RWPE2 (cell line): Measurements from ENCODE around the gene ATXN7.

Experiments used
- ATAC-seq: fragments of 200-7000 bp; cut with Tn5 transposase; 3 replicates; pipeline ENCODE4 v1.9.1; 2021; ENCODE audit warnings: low read depth
- DNase-seq: peaks from one replicate; pipeline ENCODE4 v3.0.0-alpha.2; 2020; ENCODE audit warnings: low spot score
- H3K27ac ChIP-seq: fragments of 450-650 bp; 2 replicates; pipeline ENCODE4 v1.5.1; 2017; ENCODE audit warnings: mild to moderate bottlenecking; ENCODE audit not compliant: poor library complexity, severe bottlenecking
- H3K27me3 ChIP-seq: fragments of 250-450 bp; sonication (Bioruptor Pico); 2 replicates; pipeline ENCODE4 v1.5.1; 2021; ENCODE audit warnings: mild to moderate bottlenecking, moderate library complexity; ENCODE audit not compliant: insufficient read depth, poor library complexity, severe bottlenecking
- H3K36me3 ChIP-seq: fragments of 250-450 bp; sonication (Bioruptor Pico); 2 replicates; pipeline ENCODE4 v1.5.1; 2020; ENCODE audit warnings: low read depth, mild to moderate bottlenecking, moderate library complexity
- H3K4me1 ChIP-seq: fragments of 250-450 bp; sonication (Bioruptor Pico); 2 replicates; pipeline ENCODE4 v1.5.1; 2021; ENCODE audit warnings: mild to moderate bottlenecking, moderate library complexity; ENCODE audit not compliant: insufficient read depth, poor library complexity, severe bottlenecking
- H3K4me3 ChIP-seq: fragments of 250-450 bp; sonication (Bioruptor Pico); 2 replicates; pipeline ENCODE4 v1.5.1; 2021; ENCODE audit warnings: mild to moderate bottlenecking, moderate library complexity; ENCODE audit not compliant: severe bottlenecking
- H3K9me3 ChIP-seq: fragments of 250-450 bp; sonication (Bioruptor Pico); 2 replicates; pipeline ENCODE4 v1.5.1; 2021; ENCODE audit warnings: mild to moderate bottlenecking, moderate library complexity; ENCODE audit not compliant: severe bottlenecking
- TF ChIP-seq, protein P1 (sequence below): fragments of 450-650 bp; IDR thresholded peaks from one replicate; pipeline ENCODE4 v1.5.1; 2017; ENCODE audit warnings: mild to moderate bottlenecking, moderate library complexity; ENCODE audit not compliant: poor library complexity, severe bottlenecking

The ATXN7 gene

DNA sequence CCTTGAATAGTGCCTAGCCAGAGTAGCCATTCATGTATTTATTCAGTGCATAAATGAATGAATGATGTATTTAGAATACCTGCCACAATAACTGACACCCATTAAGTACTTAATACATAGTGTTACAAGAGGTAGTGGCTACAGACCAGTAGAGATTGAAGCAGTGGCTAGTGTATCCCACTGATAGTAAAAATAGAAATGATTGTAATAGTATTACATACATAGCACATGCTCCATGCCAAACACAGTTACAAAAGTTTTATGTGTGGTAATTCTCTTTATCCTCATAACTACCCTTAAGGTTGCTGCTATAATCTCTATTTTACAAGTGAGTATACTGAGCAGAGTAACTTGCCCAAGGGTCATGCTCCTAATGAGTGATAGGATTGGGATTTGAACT, 78.9 kb downstream of the ATXN7 start:
- Histone ChIP-seq H3K4me1 (peaks cover 25% of the 10 kb centered on the region), H3K27ac (no peak overlapping the region), H3K36me3 (peaks cover 5% of the 10 kb centered on the region), H3K4me3 (no peak overlapping the region), H3K27me3 (no peaks in the 10 kb centered on the region), H3K9me3 (no peaks in the 10 kb centered on the region)
- ATAC-seq: no peak
- no peak for DNase-seq
- TF ChIP-seq, protein P1, sequence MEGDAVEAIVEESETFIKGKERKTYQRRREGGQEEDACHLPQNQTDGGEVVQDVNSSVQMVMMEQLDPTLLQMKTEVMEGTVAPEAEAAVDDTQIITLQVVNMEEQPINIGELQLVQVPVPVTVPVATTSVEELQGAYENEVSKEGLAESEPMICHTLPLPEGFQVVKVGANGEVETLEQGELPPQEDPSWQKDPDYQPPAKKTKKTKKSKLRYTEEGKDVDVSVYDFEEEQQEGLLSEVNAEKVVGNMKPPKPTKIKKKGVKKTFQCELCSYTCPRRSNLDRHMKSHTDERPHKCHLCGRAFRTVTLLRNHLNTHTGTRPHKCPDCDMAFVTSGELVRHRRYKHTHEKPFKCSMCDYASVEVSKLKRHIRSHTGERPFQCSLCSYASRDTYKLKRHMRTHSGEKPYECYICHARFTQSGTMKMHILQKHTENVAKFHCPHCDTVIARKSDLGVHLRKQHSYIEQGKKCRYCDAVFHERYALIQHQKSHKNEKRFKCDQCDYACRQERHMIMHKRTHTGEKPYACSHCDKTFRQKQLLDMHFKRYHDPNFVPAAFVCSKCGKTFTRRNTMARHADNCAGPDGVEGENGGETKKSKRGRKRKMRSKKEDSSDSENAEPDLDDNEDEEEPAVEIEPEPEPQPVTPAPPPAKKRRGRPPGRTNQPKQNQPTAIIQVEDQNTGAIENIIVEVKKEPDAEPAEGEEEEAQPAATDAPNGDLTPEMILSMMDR: no peak

DNA sequence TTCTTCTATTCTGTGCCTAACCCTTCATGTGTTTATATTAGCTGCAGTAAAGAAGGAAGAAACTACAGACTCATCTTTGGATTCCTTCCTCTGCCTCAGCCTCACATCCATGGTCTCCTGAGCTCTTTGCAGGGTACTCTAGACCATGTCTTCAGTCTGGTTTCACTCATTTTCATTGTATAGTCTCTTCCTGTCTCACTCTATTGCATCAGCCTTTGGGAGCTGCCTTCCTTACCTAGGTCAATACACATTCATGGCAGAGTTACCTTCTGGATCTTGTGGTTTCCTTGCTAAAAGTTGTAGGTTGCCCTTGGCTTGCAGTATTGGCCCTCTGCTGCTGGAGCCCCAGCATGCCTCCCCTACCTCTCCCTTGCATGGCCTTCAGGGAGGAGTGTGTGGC, 80.0 kb downstream of the ATXN7 start:
- TF ChIP-seq, protein P1: no peak
- peaks cover 5% of the 10 kb centered on the region for H3K36me3 ChIP-seq
- DNase-seq: no peak

DNA sequence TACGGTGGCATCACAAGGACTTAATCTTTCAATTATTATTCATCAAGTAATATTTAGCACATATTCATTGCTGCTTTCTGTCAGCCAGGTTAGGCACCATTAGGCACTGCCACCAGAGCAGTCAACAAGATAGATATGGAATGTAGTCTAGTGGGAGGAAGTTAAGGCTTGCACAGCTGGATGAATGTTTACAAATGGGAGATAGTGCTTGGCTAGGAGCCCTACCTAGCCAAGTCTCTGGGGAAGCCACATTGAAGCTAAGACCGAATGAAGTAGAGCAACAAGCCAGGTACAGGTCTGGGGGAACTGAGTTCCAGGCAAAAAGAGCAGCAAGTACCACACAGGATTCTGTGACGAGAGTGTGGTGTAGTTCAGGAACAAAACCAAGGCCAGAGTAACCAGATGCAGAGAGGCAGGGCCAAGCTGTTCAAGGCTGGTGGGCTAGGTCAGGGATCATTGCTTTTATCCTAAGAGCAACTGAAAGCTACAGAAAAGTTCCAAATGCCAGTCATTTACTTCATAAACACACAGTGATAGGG, 82.0 kb downstream of the ATXN7 start:
- no peaks in the 10 kb centered on the region for H3K9me3 ChIP-seq
- TF ChIP-seq, protein P1: no peak
- H3K4me1 ChIP-seq: peaks cover 5% of the 10 kb centered on the region
- peaks cover 16% of the 10 kb centered on the region for H3K36me3 ChIP-seq
- no peak overlapping the region for H3K4me3 ChIP-seq
- no peak overlapping the region for H3K27ac ChIP-seq
- DNase-seq (no peak), ATAC-seq (no peak)
- no peaks in the 10 kb centered on the region for H3K27me3 ChIP-seq

More for the DNA sequence above, 80.0 kb downstream of the ATXN7 start:
- ATAC-seq: no peak
- no peak overlapping the region for H3K27ac ChIP-seq
- no peaks in the 10 kb centered on the region for H3K27me3 ChIP-seq
- H3K9me3 ChIP-seq: no peaks in the 10 kb centered on the region
- peaks cover 14% of the 10 kb centered on the region for H3K4me1 ChIP-seq
- H3K4me3 ChIP-seq: no peak overlapping the region

DNA sequence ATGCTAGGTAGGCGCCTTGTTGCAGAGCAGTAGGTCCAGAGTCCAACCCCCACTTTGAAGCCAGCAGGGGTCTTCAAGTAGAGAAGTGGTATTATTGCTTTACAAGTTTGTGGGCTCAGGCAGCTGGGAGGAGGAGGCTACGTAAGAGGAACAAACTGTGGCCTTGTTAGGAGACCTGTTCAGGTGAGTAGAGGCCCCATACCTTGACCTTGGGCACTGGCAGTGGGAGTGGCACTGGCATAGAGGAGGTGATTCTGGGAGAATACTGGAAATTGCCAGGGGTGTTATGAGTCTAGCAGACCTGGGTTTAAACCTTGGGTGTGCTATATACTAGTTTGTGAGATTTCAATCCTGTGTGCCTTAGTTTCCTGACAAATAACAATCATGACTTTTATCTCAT, 83.1 kb downstream of the ATXN7 start:
- TF ChIP-seq, protein P1: no peak
- peaks cover 16% of the 10 kb centered on the region for H3K36me3 ChIP-seq
- DNase-seq (no peak), ATAC-seq (no peak)
- no peaks in the 10 kb centered on the region for H3K9me3 ChIP-seq
- H3K27me3 ChIP-seq: no peaks in the 10 kb centered on the region
- H3K27ac ChIP-seq: no peak overlapping the region
- peaks cover 7% of the 10 kb centered on the region for H3K4me1 ChIP-seq
- H3K4me3 ChIP-seq: no peak overlapping the region

DNA sequence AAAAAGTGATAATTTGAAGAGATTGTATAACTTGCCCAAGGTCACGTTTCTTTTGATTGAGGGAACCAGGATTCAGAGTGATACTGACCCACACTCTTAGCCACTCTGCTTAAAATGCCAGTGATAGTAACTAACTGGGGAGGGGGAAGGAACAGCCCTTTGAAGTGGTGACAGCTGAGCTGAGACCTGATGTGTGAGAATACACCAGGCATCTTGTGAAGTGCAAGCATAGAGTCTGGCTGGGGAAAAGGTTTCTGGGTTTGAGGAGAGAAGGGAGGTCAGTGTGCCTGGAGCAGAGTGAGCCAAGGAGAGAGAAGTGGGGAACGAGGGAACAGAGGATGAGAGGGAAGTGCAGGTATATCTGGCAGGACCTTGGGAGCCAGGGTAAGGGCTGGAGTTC, 83.9 kb downstream of the ATXN7 start:
- Histone ChIP-seq H3K4me1 (peaks cover 7% of the 10 kb centered on the region), H3K27me3 (no peaks in the 10 kb centered on the region), H3K9me3 (no peaks in the 10 kb centered on the region), H3K4me3 (no peak overlapping the region), H3K27ac (no peak overlapping the region), H3K36me3 (peaks cover 21% of the 10 kb centered on the region)
- TF ChIP-seq, protein P1: no peak
- DNase-seq (no peak), ATAC-seq (no peak)
